ENCODE results near the gene TRIM10. TPM values are rescaled to one million over a fixed set of nuclear protein-coding genes. Genes with fewer than 3 reads are reported as not detected.

TRIM10 gene
- total and polyA plus RNA-seq, 4 donors, result 0.29 to 128 (median 0.73) TPM

DNA sequence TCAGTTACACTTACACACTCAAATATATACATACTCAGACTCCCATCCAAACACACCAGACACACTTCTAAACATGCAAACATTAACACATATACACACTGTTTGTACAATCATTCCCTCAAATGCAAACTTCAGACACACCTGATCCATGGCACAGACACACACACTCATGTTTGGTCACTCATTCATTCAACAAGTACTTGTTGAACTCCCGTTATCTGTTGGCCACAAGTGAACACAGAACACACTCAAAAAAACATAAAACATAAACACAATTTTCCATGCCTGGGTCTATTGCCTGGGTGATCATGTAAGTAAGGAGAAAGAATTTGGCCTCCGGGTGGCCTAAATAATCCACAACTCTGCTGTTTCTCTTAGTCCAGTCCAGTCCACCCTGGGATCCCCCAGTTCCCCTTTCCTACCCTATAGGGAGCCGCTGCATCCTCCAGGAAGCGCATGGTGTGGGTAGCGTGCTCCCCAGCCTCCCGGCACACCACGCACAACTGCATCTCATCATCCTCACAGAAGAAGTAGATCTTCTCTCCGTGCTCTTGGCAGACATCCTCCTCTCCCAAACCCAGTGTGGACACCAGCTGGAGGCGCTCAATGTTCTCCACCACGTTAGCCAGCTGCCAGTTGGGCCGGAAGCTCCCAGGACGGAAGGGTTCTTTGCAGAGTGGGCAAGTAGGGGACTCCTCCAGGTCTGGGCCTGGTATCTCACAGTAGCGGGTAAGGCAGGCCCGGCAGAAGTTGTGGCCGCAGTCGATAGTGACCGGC is 815 bp downstream of the TRIM10 start (continued):
- TF ChIP-seq REST (IDR thresholded peaks at IDR 0.05) (no peak), EGR1 (IDR thresholded peaks at IDR 0.05; ENCODE audit: low read depth in 2 of 2) (no peak), FOXA2 (IDR thresholded peaks at IDR 0.05) (no peak)
- TF ChIP-seq, protein P1, sequence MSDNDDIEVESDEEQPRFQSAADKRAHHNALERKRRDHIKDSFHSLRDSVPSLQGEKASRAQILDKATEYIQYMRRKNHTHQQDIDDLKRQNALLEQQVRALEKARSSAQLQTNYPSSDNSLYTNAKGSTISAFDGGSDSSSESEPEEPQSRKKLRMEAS (IDR thresholded peaks at IDR 0.05), result no peak

DNA sequence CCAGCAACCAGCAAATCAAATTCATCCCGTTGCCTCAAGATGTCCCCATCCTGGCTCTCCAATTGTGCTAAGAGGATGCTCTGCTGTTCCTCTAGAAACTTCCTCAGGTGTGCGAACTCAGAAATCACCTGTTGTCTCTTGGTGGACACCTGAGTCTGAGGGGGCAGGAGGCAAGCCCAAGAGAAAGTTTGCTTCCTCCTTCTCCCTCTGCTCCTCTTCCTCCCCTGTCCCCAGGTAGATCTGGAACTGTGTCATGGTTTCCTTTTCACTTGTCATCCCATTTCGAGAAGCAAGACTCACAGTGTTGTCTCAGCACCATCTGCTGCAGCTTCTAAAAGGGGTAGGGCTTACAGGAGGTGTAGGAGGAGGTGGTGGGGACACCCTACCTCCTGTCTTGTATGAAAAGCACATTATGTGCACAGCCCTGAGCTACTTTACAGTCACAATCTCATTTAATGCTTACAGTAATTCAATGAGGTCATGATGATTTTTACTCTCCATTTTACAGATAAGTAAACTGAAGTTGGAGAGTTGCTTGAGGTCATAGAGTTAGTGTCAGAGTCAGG is 2.5 kb downstream of the TRIM10 start:
- Histone ChIP-seq H3K9ac (ENCODE audit: low read depth in 1 of 2, low read length in 2 of 2) (no peak overlapping the region), H3K27ac (ENCODE audit: low read depth in 1 of 2, low read length in 2 of 2) (no peak overlapping the region), H3K36me3 (ENCODE audit: control insufficient read depth in 4 of 4, insufficient read depth in 3 of 4, low read depth in 1 of 4, low read length in 3 of 4) (no peaks in the 10 kb centered on the region), H3K9me3 (ENCODE audit: control insufficient read depth in 4 of 4, low read length in 3 of 4) (no peaks in the 10 kb centered on the region), H3K4me3 (ENCODE audit: low read depth in 1 of 3, low read length in 3 of 3) (no peak overlapping the region), H3K4me1 (ENCODE audit: control insufficient read depth in 4 of 4, insufficient read depth in 4 of 4, low read length in 3 of 4) (peaks cover 0 to 27% (median 10%) of the 10 kb centered on the region in 4 donors), H3K27me3 (ENCODE audit: control insufficient read depth in 4 of 4, insufficient read depth in 4 of 4, low read length in 3 of 4) (no peaks in the 10 kb centered on the region)
- WGBS, result 73% methylated on average over 3 of the region's 3 CpGs
- no peak for DNase-seq (ENCODE audit: low spot score)
- no peak for TF ChIP-seq REST (IDR thresholded peaks at IDR 0.05)

DNA sequence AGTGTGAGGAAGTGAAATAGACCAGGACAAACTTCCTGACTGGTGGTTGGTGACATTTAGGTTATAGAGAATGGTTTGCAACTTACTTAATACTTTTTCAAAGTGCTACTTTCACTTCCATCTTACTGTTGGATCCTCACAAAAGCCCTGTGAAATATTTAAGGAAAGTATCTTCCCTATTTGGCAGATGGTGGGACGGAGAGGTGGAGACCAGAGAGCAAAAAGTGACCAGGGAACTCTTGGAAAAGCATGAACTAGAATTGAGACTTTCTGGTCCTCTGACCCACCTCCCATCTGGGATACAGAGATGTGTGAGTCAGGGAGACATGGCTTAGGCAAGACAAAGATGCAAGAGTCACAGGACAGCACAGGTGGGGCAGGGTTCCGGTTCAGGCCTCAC is 3.0 kb downstream of the TRIM10 start:
- TF ChIP-seq TAF1 (conservative IDR thresholded peaks at IDR 0.05) (no peak), SP1 (IDR thresholded peaks at IDR 0.05) (no peak), HNF4A (conservative IDR thresholded peaks at IDR 0.05) (no peak), RAD21 (IDR thresholded peaks at IDR 0.05) (no peak), GABPA (IDR thresholded peaks at IDR 0.05 in 1 of 2, conservative IDR thresholded peaks at IDR 0.05 in 1 of 2) (no peak), HNF4G (IDR thresholded peaks at IDR 0.05) (no peak)
- Histone ChIP-seq H3K36me3 (ENCODE audit: control insufficient read depth in 4 of 4, insufficient read depth in 3 of 4, low read depth in 1 of 4, low read length in 3 of 4) (no peaks in the 10 kb centered on the region), H3K27me3 (ENCODE audit: control insufficient read depth in 4 of 4, insufficient read depth in 4 of 4, low read length in 3 of 4) (no peaks in the 10 kb centered on the region), H3K9me3 (ENCODE audit: control insufficient read depth in 4 of 4, low read length in 3 of 4) (no peaks in the 10 kb centered on the region), H3K4me1 (ENCODE audit: control insufficient read depth in 4 of 4, insufficient read depth in 4 of 4, low read length in 3 of 4) (peaks cover 0 to 27% (median 10%) of the 10 kb centered on the region in 4 donors), H3K4me3 (ENCODE audit: low read depth in 1 of 3, low read length in 3 of 3) (no peak overlapping the region), H3K27ac (ENCODE audit: low read depth in 1 of 2, low read length in 2 of 2) (no peak overlapping the region), H3K9ac (ENCODE audit: low read depth in 1 of 2, low read length in 2 of 2) (no peak overlapping the region)
- 85% methylated on average over 2 of the region's 2 CpGs for WGBS
- no peak for DNase-seq (ENCODE audit: low spot score)

All from liver (tissue), 9 donors.